ENCODE measurements around the gene MAEA. TPM values are rescaled to one million over a fixed set of nuclear protein-coding genes. Genes with fewer than 3 reads are reported as not detected.
A peak's percentile ranks its signal among the peaks of the same experiment; 100 is the strongest.

The MAEA gene
- total and polyA plus RNA-seq, 12 donors: 39.1 to 72.8 (median 50.3) TPM

DNA sequence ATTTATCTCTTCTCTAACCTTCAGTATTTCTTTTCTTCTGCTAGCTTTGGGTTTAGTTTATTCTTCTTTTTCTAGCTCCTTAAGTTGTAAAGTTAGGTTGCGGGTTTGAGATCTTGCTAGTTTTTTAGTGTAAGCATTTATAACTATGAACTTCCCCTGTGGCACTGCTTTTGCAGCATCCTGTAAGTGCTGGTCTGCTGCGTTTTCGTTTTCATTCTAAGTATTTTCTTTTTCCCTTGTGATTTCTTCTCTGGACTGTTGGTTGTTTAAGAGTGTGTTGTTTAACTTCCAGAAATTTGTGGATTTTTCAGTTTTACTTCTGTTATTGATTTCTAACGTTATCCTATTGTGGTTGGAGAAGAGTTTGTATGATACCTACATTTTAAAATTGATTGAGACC, 29.7 kb upstream of the MAEA start:
- H3K27me3 ChIP-seq: no peaks in the 10 kb centered on the region
- H3K36me3 ChIP-seq: no peaks in the 10 kb centered on the region
- TF ChIP-seq, protein P1, sequence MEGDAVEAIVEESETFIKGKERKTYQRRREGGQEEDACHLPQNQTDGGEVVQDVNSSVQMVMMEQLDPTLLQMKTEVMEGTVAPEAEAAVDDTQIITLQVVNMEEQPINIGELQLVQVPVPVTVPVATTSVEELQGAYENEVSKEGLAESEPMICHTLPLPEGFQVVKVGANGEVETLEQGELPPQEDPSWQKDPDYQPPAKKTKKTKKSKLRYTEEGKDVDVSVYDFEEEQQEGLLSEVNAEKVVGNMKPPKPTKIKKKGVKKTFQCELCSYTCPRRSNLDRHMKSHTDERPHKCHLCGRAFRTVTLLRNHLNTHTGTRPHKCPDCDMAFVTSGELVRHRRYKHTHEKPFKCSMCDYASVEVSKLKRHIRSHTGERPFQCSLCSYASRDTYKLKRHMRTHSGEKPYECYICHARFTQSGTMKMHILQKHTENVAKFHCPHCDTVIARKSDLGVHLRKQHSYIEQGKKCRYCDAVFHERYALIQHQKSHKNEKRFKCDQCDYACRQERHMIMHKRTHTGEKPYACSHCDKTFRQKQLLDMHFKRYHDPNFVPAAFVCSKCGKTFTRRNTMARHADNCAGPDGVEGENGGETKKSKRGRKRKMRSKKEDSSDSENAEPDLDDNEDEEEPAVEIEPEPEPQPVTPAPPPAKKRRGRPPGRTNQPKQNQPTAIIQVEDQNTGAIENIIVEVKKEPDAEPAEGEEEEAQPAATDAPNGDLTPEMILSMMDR (IDR thresholded peaks at IDR 0.05): no peak
- WGBS, 2 donors: 81 to 88% methylated on average over 4 of the region's 4 CpGs
- H3K27ac ChIP-seq: no peak overlapping the region
- peaks cover 0 to 33% (median 0%) of the 10 kb centered on the region in 11 donors for H3K9me3 ChIP-seq
- ATAC-seq (no peak), DNase-seq (no peak)
- H3K4me1 ChIP-seq: no peaks in the 10 kb centered on the region
- H3K4me3 ChIP-seq: no peak overlapping the region
- intact Hi-C loops (cut with DNase I): loop anchor here in 1 of 10 donors (10.0 kb wide), 1 partner anchor 95 kb away; no protein-coding TSS in a partner anchor

DNA sequence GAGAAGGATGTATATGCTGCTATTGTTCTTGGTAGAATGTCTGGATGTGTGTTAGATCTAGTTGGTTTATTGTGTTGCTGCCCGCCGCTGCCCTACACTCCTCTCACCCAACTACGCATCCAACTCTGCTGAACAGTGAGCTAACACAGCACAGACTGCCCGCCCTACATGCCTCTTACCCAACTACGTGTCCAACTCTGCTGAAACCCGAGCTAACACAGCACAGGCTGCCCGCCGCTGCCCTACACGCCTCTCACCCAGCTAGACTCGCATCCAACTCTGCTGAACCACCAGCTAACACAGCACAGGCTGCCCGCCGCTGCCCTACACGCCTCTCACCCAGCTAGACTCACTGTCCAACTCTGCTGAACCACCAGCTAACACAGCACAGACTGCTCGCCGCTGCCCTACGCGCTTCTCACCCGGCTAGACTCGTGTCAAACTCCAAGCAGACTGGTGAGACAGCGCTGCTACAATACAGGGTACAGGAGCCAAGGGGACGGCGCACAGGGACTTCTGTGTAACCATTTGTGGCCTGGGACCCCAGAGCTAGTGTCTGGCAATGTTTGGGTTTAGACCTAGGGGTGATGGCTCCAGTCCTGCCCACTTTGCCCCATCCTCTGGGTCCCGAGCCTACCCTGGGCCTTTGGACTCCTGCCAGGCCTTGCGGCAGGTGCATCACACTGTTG, 29.1 kb upstream of the MAEA start:
- TF ChIP-seq, protein P1 (IDR thresholded peaks at IDR 0.05): no peak
- Histone ChIP-seq H3K9me3 (peaks cover 0 to 27% (median 0%) of the 10 kb centered on the region in 11 donors), H3K27me3 (no peaks in the 10 kb centered on the region), H3K4me3 (no peak overlapping the region), H3K36me3 (no peaks in the 10 kb centered on the region), H3K27ac (no peak overlapping the region), H3K4me1 (no peaks in the 10 kb centered on the region)
- WGBS, 2 donors: 92 to 94% methylated on average over 24 of the region's 24 CpGs
- no peak for ATAC-seq
- no peak for DNase-seq
- intact Hi-C loops (cut with DNase I): no loop called here

DNA sequence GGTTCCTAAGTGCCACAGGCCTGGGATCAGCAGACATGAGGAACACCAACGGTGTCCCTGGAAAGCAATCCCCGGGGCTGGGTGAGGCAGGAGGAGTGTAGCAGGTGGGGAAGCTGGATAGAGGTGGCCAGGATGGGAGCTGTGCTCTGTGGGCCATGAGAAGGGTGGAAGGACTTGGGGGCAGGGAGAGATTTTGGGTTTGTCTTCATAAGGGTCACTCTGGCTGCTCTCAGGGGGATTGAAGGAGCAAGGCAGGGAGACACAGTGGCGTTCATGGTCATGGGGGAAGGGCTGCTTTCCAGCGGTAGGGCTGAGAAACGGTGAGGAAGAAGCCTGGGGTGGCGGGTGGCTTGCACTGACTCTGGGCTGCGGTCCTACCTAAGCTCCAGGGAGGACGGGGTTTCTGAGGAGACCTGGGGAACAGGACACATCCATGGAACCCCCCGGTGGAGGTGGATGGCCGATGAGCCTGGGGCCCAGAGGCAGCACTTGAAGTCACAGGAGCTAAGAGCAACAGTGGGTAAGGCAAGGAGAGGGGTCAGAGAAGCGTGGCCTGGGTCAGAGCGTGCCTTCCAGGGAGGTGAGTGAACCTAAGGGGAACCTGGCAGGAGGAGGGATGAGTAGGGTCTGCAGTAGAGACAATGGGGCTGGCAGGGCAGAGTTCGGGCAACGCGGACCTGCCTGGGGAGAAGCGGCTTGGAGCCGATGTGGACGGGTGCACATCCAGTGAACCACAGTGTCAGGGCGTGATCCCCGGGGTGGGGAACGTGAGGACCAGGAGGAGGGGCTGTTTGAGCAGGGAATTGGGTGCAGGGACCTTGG, 28.4 kb upstream of the MAEA start:
- DNase-seq (no peak), ATAC-seq (peak in 1 of 8 donors; percentile 26)
- Histone ChIP-seq H3K36me3 (no peaks in the 10 kb centered on the region), H3K4me1 (no peaks in the 10 kb centered on the region), H3K27ac (no peak overlapping the region), H3K4me3 (no peak overlapping the region), H3K9me3 (peaks cover 0 to 22% (median 0%) of the 10 kb centered on the region in 11 donors), H3K27me3 (no peaks in the 10 kb centered on the region)
- 92% methylated on average over 21 of the region's 21 CpGs for WGBS, 2 donors
- intact Hi-C loops (cut with DNase I): no loop called here
- TF ChIP-seq, protein P1 (IDR thresholded peaks at IDR 0.05): no peak

DNA sequence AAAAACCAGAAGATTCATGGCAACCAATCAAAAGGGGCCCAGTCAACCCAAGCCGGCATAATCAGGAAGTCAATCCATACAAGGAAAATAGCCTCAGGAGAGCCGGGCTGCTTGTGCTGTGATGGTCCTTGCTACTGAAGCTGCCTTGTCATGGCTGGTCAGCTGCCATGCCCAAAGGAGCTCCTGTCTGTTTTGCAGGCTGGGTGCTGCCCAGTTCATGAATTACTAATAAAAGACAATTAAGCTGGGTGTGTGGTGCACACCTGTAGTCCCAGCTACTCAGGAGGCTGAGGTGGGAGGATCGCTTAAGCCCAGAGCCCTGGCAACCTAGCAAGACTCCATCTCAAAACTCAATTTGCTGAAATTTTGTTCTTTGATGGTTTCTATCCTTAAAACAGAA, 24.7 kb upstream of the MAEA start:
- TF ChIP-seq, protein P1 (IDR thresholded peaks at IDR 0.05): no peak
- DNase-seq (no peak), ATAC-seq (no peak)
- 97 to 98% methylated on average over 3 of the region's 3 CpGs for WGBS, 2 donors
- H3K9me3 ChIP-seq: peaks cover 0 to 32% (median 9%) of the 10 kb centered on the region in 11 donors
- H3K4me1 ChIP-seq: peaks cover 0 to 4% (median 0%) of the 10 kb centered on the region in 9 donors
- no peaks in the 10 kb centered on the region for H3K36me3 ChIP-seq
- intact Hi-C loops (cut with DNase I): loop anchor here in 6 of 10 donors (5.0 kb wide), 2 partner anchors 98 to 133 kb away; no protein-coding TSS in a partner anchor
- no peak overlapping the region for H3K27ac ChIP-seq
- H3K4me3 ChIP-seq: no peak overlapping the region
- H3K27me3 ChIP-seq: no peaks in the 10 kb centered on the region
